ENCODE results near the gene GRAMD2A. TPM values are rescaled to one million over a fixed set of nuclear protein-coding genes. Genes with fewer than 3 reads are reported as not detected.

GRAMD2A gene
- total RNA-seq, 2 experiments from 2014 or later = not detected

DNA sequence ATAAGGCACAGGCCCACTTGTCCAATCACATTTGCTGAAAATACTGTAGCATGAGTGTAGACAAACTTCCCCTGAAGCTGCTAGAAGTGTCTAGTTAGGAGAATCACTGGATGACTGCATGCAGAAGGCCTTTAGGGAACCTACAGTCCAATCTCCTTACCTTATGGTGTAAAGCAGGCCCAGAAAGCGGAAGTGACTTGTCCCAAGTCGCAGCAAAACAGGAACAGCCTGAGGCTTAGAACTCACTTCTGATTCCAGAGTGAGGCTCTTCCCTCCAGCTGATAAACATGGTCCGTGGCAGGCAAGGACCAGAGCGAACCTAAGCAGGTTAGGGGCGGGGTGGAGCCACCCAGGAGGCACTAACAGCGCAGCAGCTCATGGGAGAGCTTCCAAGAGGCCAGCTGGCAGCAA, 2.5 kb downstream of the GRAMD2A start:
- POLR2A ChIA-PET = interaction anchor here (0.7 kb wide), 1 partner anchor 36 kb away, joined by 3 read pairs; the partner anchor contains the start of gene PKM
- Mint-ChIP-seq H3K9me3 (no peaks in the 10 kb centered on the region), H3K36me3 (peaks cover 19% of the 10 kb centered on the region), H3K27me3 (peaks cover 34% of the 10 kb centered on the region), H3K4me1 (peaks cover 6% of the 10 kb centered on the region), H3K4me3 (no peak overlapping the region), H3K27ac (no peak overlapping the region)
- no peak for ATAC-seq (ENCODE audit: low read depth)
- DNase-seq = no peak

DNA sequence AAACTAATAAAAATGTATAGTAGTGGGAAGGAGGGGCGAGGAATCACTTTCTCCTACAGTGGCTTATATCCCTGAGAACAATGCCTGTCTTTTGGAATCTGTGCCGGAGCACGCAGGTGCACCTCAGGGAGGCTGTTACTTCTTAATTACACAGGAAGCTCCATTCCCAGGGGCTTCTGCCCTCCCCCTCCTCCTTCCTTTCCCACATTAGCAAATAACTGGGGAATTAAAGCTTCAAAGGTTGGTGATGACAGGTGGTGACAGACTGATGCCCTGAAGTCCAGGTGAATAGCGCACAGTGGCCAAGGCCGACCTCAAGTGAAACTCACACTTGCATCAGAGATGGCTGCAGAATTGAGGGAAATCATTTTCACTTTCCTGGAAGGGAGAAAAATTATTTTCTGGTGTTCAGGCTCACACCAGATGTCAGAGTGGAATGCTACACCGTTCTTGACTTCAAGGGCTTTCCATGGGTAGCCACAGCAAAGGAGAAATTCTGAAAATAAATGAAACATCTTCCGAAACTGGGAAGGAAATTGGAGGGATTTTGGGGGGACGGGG, 3.7 kb downstream of the GRAMD2A start:
- ATAC-seq (ENCODE audit: low read depth) = no peak
- peaks cover 12% of the 10 kb centered on the region for H3K36me3 Mint-ChIP-seq
- POLR2A ChIA-PET = no interaction called here
- H3K27me3 Mint-ChIP-seq = peaks cover 44% of the 10 kb centered on the region
- peaks cover 6% of the 10 kb centered on the region for H3K4me1 Mint-ChIP-seq
- DNase-seq = no peak
- H3K4me3 Mint-ChIP-seq = no peak overlapping the region
- H3K9me3 Mint-ChIP-seq = no peaks in the 10 kb centered on the region
- H3K27ac Mint-ChIP-seq = no peak overlapping the region

DNA sequence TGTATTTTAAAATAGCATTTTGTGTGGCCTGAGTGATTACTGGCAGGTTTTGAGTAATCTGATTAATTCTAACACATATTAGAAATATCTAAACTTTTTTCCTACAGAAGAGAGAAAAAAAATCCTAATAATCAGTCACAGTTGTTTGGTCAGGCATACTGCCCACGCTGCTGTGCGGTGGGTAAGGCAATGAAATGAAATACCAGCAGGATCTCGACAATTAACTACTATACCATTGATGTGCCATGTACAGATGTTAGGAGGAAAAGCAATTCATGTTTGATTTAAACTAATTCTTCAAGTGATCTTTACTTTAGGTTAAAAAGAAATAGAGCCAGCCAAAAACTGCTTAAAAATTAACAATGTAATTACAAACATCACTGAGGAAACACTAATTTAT, 5.2 kb downstream of the GRAMD2A start:
- peaks cover 49% of the 10 kb centered on the region for H3K27me3 Mint-ChIP-seq
- H3K4me3 Mint-ChIP-seq = no peak overlapping the region
- no peaks in the 10 kb centered on the region for H3K9me3 Mint-ChIP-seq
- no peaks in the 10 kb centered on the region for H3K36me3 Mint-ChIP-seq
- ATAC-seq (ENCODE audit: low read depth) (no peak), DNase-seq (no peak)
- H3K27ac Mint-ChIP-seq = no peak overlapping the region
- H3K4me1 Mint-ChIP-seq = peaks cover 4% of the 10 kb centered on the region
- POLR2A ChIA-PET = no interaction called here

DNA sequence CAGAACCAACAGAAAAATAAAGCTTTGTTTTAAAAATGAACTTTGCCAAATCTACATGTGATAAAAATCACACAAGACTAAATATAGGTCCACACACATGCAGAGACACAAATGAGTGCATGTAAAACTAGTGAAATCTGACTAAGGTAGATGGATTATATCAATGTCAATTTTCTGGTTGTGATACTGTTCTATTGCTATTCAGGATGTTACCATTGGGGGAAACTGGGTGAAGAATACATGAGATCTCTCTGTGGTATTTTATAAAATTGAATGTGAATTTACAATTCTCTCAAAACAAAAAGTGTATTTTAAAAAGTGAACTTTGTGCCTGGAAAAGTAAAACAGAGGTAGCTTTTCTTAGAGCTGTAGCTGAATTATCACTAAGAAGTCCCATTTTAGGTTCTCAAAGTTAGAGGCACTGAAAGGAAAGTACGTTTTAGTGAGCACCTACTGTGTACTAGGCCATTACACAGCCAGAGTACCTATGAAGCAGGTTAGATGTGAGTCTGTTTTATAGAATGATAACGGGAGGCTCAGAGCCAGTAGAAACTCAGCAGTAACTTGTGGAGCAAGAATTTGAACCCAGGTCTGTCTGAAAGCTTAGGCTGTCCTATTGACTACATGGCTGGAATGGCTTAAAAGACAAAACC, 8.2 kb downstream of the GRAMD2A start:
- no peaks in the 10 kb centered on the region for H3K9me3 Mint-ChIP-seq
- H3K36me3 Mint-ChIP-seq = no peaks in the 10 kb centered on the region
- no peak for ATAC-seq (ENCODE audit: low read depth)
- H3K4me1 Mint-ChIP-seq = no peaks in the 10 kb centered on the region
- POLR2A ChIA-PET = no interaction called here
- no peak for DNase-seq
- H3K27me3 Mint-ChIP-seq = peaks cover 62% of the 10 kb centered on the region
- no peak overlapping the region for H3K27ac Mint-ChIP-seq
- H3K4me3 Mint-ChIP-seq = no peak overlapping the region

DNA sequence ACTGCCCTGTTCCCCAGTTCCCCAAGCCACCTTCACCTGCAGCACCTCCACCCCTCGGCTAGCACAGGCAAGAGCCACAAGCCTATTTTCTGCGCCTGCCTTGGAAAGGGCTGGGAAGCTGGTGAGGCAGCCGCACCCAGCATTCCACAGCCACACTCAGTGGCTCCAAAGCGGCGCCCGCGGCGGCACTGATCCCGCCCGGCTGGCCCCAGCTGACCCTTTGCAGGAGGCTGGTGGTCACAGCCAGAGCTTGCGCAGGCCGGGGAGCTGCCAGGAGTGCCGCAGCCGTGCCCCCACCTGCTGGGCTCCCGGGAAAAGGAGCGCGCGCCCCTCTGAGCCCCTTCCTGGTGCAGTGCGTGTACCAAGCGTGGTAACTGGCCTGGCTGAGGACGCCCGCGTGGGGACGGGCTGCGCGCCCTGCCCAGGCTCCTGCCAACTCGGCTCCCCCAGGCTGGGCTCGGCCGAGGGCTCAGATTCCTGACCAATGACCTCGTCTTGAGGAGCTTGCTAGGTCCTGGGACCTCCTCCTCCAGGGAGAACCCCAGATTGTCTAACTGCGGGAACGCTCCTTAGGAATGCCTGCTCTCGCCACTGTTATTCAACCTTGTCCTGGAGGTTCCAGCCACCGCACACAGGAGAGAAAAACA, 13.3 kb downstream of the GRAMD2A start:
- H3K27me3 Mint-ChIP-seq = peaks cover 62% of the 10 kb centered on the region
- no peaks in the 10 kb centered on the region for H3K9me3 Mint-ChIP-seq
- POLR2A ChIA-PET = no interaction called here
- no peak for DNase-seq
- H3K4me3 Mint-ChIP-seq = no peak overlapping the region
- H3K4me1 Mint-ChIP-seq = no peaks in the 10 kb centered on the region
- no peak overlapping the region for H3K27ac Mint-ChIP-seq
- ATAC-seq (ENCODE audit: low read depth) = no peak
- H3K36me3 Mint-ChIP-seq = no peaks in the 10 kb centered on the region

DNA sequence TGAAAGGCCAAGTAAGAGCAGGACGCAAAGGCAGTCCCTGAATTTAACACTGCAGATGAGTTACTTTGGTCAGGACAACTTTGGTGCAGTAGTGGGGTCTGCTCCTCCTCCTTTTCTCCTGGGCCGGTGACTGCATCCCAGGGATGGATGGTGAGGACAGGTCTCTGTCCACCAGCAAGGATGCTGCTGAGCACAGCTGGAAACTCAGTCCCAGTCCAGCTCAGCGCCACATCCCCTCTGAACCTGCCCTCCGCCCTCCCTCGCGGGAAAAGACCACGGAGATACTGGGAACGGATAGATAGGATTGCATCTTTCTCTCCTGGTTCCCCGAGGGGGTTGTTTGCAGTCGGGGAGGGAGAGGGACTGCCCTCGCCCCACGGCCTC, 13.8 kb downstream of the GRAMD2A start:
- H3K4me1 Mint-ChIP-seq = no peaks in the 10 kb centered on the region
- POLR2A ChIA-PET = no interaction called here
- no peaks in the 10 kb centered on the region for H3K36me3 Mint-ChIP-seq
- ATAC-seq (ENCODE audit: low read depth) = no peak
- no peak overlapping the region for H3K4me3 Mint-ChIP-seq
- H3K27me3 Mint-ChIP-seq = peaks cover 59% of the 10 kb centered on the region
- H3K9me3 Mint-ChIP-seq = no peaks in the 10 kb centered on the region
- DNase-seq = no peak
- H3K27ac Mint-ChIP-seq = no peak overlapping the region

DNA sequence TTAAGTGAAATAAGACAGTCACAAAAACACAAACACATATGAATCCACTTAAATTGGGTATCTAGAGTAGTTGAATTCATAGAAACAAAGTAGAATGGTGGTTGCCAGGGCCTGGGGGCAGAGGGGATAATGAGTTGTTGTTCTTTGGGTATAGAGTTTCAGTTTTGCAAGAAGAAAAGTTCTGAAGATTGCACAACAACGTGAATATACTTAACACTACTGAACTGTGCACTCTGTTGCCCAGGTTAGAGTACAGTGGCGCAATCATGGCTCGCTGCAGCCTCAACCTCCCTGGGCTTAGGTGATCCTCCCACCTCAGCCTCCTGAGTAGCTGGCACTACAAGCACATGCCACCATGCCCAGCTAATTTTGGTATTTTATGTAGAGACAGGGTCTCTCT, 14.9 kb downstream of the GRAMD2A start:
- no peak for DNase-seq
- H3K27ac Mint-ChIP-seq = no peak overlapping the region
- no peaks in the 10 kb centered on the region for H3K4me1 Mint-ChIP-seq
- no peak overlapping the region for H3K4me3 Mint-ChIP-seq
- POLR2A ChIA-PET = no interaction called here
- no peaks in the 10 kb centered on the region for H3K36me3 Mint-ChIP-seq
- H3K9me3 Mint-ChIP-seq = no peaks in the 10 kb centered on the region
- H3K27me3 Mint-ChIP-seq = peaks cover 51% of the 10 kb centered on the region
- ATAC-seq (ENCODE audit: low read depth) = no peak

DNA sequence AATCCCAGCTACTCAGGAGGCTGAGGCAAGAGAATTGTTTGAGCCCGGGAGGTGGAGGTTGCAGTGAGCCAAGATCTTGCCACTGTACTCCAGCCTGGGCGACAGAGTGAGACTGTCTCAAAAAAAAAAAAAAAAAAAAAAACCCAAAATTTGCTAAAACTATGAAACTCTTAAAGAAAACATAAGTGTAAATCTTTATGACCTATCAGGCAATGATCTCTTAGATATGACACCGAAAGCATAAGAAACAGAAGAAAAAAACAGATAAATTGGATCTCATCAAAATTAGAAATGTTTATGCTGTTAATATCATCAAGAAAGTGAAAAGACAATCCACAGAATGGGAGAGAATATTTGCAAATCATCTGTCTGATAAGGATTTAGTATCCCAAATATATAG, 15.3 kb downstream of the GRAMD2A start:
- Mint-ChIP-seq H3K27me3 (peaks cover 48% of the 10 kb centered on the region), H3K36me3 (no peaks in the 10 kb centered on the region), H3K4me1 (no peaks in the 10 kb centered on the region), H3K4me3 (no peak overlapping the region), H3K27ac (no peak overlapping the region), H3K9me3 (no peaks in the 10 kb centered on the region)
- DNase-seq = no peak
- POLR2A ChIA-PET = interaction anchor here (0.7 kb wide), 1 partner anchor 19 kb away, joined by 5 read pairs; no protein-coding TSS in a partner anchor
- ATAC-seq (ENCODE audit: low read depth) = no peak

DNA sequence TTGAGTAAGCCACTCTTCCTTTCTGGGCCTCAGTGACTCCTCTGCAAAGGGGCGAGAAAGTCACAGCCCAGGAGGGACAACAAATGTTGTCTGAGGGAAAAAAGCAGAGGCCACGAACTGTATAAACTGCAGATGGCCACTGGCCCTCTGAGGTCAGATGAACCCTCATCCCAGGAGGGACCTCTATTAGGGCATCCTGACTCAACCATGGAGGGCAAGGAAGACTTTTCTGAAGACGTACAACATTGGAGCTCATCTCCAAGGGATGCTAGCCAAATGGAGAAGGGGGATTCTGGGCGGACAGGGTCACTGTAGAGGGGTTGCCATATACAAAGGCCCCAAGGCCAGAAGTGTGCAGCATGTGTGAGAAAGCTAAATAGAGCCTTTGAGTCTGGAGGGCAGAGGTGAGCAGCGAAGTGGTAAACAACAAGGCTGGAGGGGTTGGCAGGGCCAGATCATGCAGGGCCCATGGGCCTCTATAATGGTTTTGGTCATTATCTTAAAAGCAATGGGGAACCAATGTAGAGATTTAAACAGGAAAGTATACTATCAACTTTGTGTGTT, 16.7 kb downstream of the GRAMD2A start:
- H3K4me1 Mint-ChIP-seq = no peaks in the 10 kb centered on the region
- peaks cover 39% of the 10 kb centered on the region for H3K27me3 Mint-ChIP-seq
- no peaks in the 10 kb centered on the region for H3K9me3 Mint-ChIP-seq
- H3K27ac Mint-ChIP-seq = no peak overlapping the region
- no peak overlapping the region for H3K4me3 Mint-ChIP-seq
- H3K36me3 Mint-ChIP-seq = no peaks in the 10 kb centered on the region
- POLR2A ChIA-PET = no interaction called here
- no peak for ATAC-seq (ENCODE audit: low read depth)
- DNase-seq = no peak

DNA sequence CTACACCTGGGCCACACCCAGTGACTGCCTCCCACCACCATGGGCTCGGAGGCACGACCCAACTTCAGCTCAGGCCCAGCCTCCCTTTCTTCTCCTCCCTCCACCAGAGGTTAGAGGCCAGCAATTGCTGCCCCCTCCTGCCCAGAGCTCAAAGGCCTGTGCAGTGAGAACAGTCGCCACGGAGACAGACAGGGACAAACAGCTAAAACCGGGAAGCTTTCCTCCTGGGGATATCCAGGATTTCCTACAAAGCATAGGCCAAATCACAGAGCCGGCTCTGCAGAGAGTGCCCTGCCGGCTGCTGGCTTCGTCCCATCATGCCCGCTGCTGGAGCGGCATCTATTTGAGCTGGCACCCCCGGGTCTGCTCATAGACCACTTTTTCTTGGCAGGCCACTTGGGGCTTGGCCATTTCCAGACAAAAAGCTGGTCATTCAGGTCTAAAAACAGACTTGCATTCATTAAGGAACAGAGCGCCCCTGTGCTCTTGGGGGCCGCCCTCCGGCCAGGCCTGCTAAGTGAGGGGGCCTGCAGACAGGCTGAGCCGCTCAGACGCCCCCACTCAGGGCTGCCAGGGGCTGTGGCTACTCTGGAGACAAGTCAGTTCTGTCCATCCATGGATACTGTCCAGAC, 17.5 kb downstream of the GRAMD2A start:
- no peaks in the 10 kb centered on the region for H3K9me3 Mint-ChIP-seq

DNA sequence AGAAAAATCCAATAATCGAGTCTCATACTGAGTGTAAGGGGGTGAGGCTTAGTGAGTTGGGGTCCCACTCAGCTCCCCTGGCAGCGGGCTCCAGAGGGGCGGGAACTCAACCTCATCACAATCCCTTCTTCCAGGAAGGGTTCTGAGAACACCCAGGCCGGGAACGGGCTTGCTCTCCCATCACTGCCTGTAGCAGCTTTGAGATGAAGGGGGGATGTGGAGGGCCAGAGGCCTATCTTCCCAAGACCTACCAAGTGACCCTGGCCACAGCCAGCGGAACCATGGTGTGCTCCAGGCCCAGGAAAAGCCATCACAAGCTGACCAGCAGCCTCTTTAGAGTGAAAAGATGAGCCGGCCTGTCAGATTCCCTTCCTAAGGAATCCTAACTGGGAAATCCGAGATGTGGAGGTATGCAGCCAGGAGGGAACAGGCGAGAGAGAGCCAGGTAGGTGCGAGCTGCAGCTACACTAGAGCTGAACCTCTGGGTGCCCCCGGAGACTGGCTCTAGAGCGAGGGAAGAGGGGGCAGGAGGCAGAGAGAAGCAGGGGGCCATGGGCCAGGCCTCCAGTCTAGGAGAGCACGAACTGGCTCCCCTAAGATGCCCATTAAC, 18.5 kb downstream of the GRAMD2A start:
- POLR2A ChIA-PET = interaction anchor here (1.4 kb wide), 1 partner anchor 22 kb away, joined by 3 read pairs; no protein-coding TSS in a partner anchor
- Mint-ChIP-seq H3K4me3 (no peak overlapping the region), H3K27me3 (peaks cover 31% of the 10 kb centered on the region), H3K36me3 (no peaks in the 10 kb centered on the region), H3K27ac (no peak overlapping the region), H3K9me3 (no peaks in the 10 kb centered on the region), H3K4me1 (peaks cover 2% of the 10 kb centered on the region)
- no peak for DNase-seq
- ATAC-seq (ENCODE audit: low read depth) = no peak

More for the DNA sequence above, 17.5 kb downstream of the GRAMD2A start:
- no peak overlapping the region for H3K4me3 Mint-ChIP-seq
- no peaks in the 10 kb centered on the region for H3K4me1 Mint-ChIP-seq
- no peaks in the 10 kb centered on the region for H3K36me3 Mint-ChIP-seq
- no peak overlapping the region for H3K27ac Mint-ChIP-seq
- POLR2A ChIA-PET = interaction anchor here (1.4 kb wide), 1 partner anchor 21 kb away, joined by 3 read pairs; no protein-coding TSS in a partner anchor
- ATAC-seq (ENCODE audit: low read depth) (no peak), DNase-seq (no peak)
- peaks cover 33% of the 10 kb centered on the region for H3K27me3 Mint-ChIP-seq

DNA sequence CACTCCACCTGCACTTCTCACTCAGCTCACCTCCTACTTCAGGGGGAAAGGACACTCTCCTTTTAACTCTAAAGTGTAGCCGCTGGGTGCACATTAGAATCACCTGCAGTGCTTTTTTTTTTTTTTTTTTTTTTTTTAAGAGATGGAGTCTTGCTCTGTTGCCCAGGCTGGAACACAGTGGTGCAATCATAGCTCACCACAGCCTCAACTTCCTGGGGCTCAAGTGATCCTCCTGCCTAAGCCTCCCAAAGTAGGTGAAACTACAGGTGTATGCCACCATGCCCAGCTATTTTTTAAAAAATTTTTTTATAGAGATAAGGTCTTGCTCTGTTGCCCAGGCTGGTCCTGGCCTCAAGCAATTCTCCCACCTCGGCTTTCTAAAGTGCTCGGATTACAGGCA, 20.8 kb downstream of the GRAMD2A start:
- no peaks in the 10 kb centered on the region for H3K36me3 Mint-ChIP-seq
- H3K27ac Mint-ChIP-seq = no peak overlapping the region
- no peak overlapping the region for H3K4me3 Mint-ChIP-seq
- ATAC-seq (ENCODE audit: low read depth) (no peak), DNase-seq (no peak)
- no peaks in the 10 kb centered on the region for H3K9me3 Mint-ChIP-seq
- POLR2A ChIA-PET = interaction anchor here (0.7 kb wide), 1 partner anchor 18 kb away, joined by 3 read pairs; no protein-coding TSS in a partner anchor
- peaks cover 12% of the 10 kb centered on the region for H3K27me3 Mint-ChIP-seq
- H3K4me1 Mint-ChIP-seq = peaks cover 2% of the 10 kb centered on the region

DNA sequence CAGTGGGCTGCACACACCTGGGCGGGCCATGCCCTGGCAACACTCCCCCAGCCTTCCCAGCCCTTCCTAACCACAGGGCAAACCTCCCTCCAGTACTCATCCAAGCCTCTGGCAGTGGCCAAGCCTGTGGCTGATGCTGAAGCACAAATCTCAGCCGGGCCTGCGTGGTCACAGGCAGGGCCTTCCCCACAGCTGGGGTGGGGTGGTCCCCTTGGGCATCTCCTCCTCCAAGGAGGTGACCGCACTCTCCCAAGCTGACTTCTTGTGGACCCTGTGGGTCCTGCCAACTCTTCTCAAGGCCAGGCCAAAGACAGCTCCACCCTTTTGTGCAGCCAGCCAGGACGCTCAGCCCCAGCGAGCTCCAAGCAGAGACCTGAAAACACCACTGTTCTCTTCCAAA, 21.4 kb downstream of the GRAMD2A start:
- Mint-ChIP-seq H3K9me3 (no peaks in the 10 kb centered on the region), H3K4me3 (no peak overlapping the region), H3K27ac (no peak overlapping the region), H3K4me1 (peaks cover 2% of the 10 kb centered on the region), H3K27me3 (peaks cover 10% of the 10 kb centered on the region), H3K36me3 (no peaks in the 10 kb centered on the region)
- POLR2A ChIA-PET = interaction anchor here (0.6 kb wide), 1 partner anchor 437 kb away, joined by 3 read pairs; no protein-coding TSS in a partner anchor
- ATAC-seq (ENCODE audit: low read depth) (no peak), DNase-seq (no peak)

All from activated naive CD8-positive, alpha-beta T cell treated with anti-CD3 and anti-CD28 coated beads, Interleukin-2, amount 10 ng/mL, durations not matched to agents 7 days and 5 days (primary cell).